GM21786 (cell line): ENCODE results near the gene RNF112.

ENCODE experiments used
- ATAC-seq: cut with Tn5 transposase; IDR thresholded peaks from one replicate; pipeline ENCODE4 v1.9.1; 2021; ENCODE audit not compliant: unreplicated experiment

Gene RNF112

GRCh38 chr17:19387921-19388521 lies 23.0 kb upstream of the RNF112 start:
- no peak for ATAC-seq

- ATAC-seq, result no peak
Observed at GRCh38 chr17:19388791-19389785, 21.9 kb upstream of the RNF112 start.

- no peak for ATAC-seq
Observed at GRCh38 chr17:19390951-19391350, 20.1 kb upstream of the RNF112 start.

GRCh38 chr17:19391432-19391831 lies 19.6 kb upstream of the RNF112 start:
- ATAC-seq, result no peak

GRCh38 chr17:19392303-19392702 lies 18.7 kb upstream of the RNF112 start:
- no peak for ATAC-seq

- ATAC-seq, result no peak
Observed at GRCh38 chr17:19397556-19398041, 13.4 kb upstream of the RNF112 start.

GRCh38 chr17:19398301-19399181 lies 12.5 kb upstream of the RNF112 start:
- ATAC-seq, result no peak

- no peak for ATAC-seq
Observed at GRCh38 chr17:19399750-19400450, 11.1 kb upstream of the RNF112 start.

GRCh38 chr17:19401321-19402010 lies 9.6 kb upstream of the RNF112 start:
- ATAC-seq, result no peak

- ATAC-seq, result no peak
Observed at GRCh38 chr17:19402171-19402570, 8.9 kb upstream of the RNF112 start.

GRCh38 chr17:19403021-19403420 lies 8.0 kb upstream of the RNF112 start:
- ATAC-seq, result no peak

GRCh38 chr17:19404264-19404663 lies 6.8 kb upstream of the RNF112 start:
- ATAC-seq, result no peak

- no peak for ATAC-seq
Observed at GRCh38 chr17:19405114-19405513, 5.9 kb upstream of the RNF112 start.

GRCh38 chr17:19407601-19408345 lies 3.3 kb upstream of the RNF112 start:
- no peak for ATAC-seq

- ATAC-seq, result no peak
Observed at GRCh38 chr17:19408346-19408710, 2.7 kb upstream of the RNF112 start.

GRCh38 chr17:19409066-19409465 lies 2.0 kb upstream of the RNF112 start:
- ATAC-seq, result no peak

- ATAC-seq, result no peak
Observed at GRCh38 chr17:19409509-19409908, 1.5 kb upstream of the RNF112 start.

- ATAC-seq, result no peak
Observed at GRCh38 chr17:19410091-19410490, 941 bp upstream of the RNF112 start.

GRCh38 chr17:19411631-19412030 lies 599 bp downstream of the RNF112 start:
- no peak for ATAC-seq
